Stimulated activated CD8-positive, alpha-beta memory T cell treated with anti-CD3 and anti-CD28 coated beads, Interleukin-7, amount 100 ng/mL, for 1 hour (primary cell): ENCODE data around the gene BST1.

Experiments used
- DNase-seq, 2 donors: peaks; one replicate each; pipeline ENCODE4 v3.0.0-alpha.2; 2020; ENCODE audit warnings: low read depth in 2 of 2

The BST1 gene

DNA sequence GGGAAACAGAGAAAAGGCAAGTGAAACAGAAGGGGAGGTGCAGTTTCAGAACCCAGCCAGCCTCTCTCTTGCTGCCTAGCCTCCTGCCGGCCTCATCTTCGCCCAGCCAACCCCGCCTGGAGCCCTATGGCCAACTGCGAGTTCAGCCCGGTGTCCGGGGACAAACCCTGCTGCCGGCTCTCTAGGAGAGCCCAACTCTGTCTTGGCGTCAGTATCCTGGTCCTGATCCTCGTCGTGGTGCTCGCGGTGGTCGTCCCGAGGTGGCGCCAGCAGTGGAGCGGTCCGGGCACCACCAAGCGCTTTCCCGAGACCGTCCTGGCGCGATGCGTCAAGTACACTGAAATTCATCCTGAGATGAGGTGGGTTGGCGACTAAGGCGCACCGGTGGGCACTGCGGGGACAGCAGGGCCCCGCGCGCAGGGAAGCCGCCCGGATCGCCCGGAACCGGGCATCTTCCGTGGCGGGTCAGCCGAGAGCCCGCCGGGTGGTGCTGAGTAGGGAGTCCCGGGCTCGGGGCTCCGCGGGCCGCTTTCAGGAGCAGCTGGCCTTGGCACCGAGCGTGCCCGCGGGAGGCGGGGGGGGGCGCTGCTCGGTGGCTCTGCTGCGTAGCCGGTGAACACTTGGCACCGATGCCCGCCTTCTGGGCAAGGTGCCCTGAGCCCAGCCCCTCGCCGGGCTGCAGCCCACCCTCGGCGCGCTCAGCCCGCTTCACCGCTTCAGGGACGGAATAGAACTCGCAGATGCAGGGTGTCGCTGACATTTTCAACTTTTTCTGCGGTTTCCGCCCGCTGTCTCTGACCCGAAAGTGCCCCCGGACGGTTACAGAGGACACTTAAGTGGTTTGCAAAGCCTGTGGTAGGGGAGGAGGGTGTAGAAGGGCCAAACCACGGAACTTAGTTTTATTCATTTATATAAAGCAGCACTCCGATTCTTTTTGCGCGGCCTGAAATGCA is 75.7 kb downstream of the BST1 start, which contains the start of gene CD38:
Gene CD38 (plus strand): TSS at position 40 of the 953 bp plus-strand sequence. CDS start 87 bp downstream, at position 127.
- DNase-seq, result no peak

DNA sequence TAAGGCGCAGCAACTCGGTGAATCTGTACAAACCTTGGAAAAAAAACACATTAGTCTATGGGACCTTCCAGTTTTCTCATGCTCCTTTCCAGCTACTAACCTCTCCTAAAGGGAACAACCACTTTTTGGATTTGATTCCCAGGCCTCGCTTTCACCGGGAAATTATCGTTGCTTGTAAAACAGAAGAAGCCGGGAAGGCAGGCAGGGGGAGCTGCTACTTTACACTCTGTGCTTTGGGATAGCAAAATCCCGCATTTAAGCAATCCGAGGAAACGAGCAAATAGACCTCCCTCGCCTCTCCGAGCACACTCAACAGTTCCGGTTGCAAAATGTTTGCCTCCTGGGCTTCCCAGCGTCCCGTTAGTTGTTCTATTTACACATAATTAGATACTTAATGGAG is 76.4 kb downstream of the BST1 start:
- no peak for DNase-seq

DNA sequence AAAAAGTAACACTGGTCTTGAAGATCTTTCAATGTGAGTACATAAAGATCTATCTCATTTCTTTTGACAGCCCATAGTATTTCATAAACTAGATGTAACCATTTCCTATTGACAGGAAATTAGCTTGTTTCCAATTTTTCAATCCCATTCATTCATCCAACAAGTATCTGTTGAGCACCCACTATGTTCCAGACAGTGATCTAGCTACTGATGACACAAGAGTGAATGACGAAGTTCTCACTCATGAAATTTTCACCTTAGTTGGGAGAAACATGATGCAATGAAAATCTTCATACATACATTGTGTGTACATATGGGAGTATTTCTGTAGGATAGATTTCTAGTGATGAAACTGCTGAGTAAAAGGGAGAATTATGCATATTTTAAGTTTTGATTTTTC is 76.9 kb downstream of the BST1 start:
- no peak for DNase-seq

DNA sequence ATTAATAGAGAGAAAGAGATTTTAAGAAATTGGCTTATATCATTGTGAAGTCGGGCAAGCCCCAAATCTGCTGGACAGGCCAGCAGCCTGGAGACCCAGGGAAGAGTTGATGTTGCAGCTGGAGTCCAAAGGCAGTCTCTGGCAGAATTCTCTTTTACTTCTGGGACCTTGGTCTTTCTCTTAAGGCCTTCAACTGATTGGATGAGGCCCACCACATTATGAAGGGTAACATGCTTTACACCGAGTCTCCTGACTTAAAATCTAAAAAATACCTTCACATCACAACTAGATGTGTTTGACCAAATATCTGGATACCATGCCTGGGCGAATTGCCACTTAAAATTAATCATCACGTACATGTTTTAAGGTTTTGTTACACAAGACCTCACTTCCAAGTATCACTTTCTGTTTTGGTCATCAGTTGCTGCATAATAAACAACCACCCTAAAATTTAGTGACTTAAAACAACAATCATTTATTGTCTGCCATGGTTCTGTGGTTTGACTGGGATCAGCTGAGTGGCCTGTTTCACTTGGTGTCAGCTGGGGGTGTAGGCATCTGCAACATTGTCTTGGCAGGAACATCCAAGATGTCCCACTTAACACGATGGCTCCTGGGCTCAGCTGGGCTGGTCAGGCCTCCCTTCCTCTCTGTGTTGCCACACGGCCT is 78.7 kb downstream of the BST1 start:
- no peak for DNase-seq
